HG03442 (cell line): ENCODE results near the gene CYB5R4.
"Not testable (repeated sequence)": the region's sequence is repeated elsewhere in the genome, so short reads cannot be mapped to it uniquely, and the experiment has no call there.

ENCODE experiments used
- ATAC-seq: cut with Tn5 transposase; IDR thresholded peaks from one replicate; pipeline ENCODE4 v1.9.1; 2021; ENCODE audit warnings: mild to moderate bottlenecking, moderate library complexity; ENCODE audit not compliant: unreplicated experiment

The CYB5R4 gene

GRCh38 chr6:83907623-83908390, 48.3 kb downstream of the CYB5R4 start:
- not testable (repeated sequence) for ATAC-seq

- ATAC-seq = no peak
These were observed 49.3 kb downstream of the CYB5R4 start for GRCh38 chr6:83908813-83909212.

- ATAC-seq = no peak
These were observed 51.8 kb downstream of the CYB5R4 start for GRCh38 chr6:83911278-83911677.

- ATAC-seq = no peak
These were observed 55.5 kb downstream of the CYB5R4 start for GRCh38 chr6:83914953-83915352.

GRCh38 chr6:83917001-83917400, 57.5 kb downstream of the CYB5R4 start:
- ATAC-seq = no peak

- no peak for ATAC-seq
These were observed 60.5 kb downstream of the CYB5R4 start for GRCh38 chr6:83920017-83920416.

- ATAC-seq = no peak
These were observed 61.8 kb downstream of the CYB5R4 start for GRCh38 chr6:83921315-83921714.

- ATAC-seq = no peak
These were observed 68.0 kb downstream of the CYB5R4 start for GRCh38 chr6:83927470-83927869.

GRCh38 chr6:83928286-83928685, 68.8 kb downstream of the CYB5R4 start:
- ATAC-seq = no peak

GRCh38 chr6:83946201-83946833, 86.8 kb downstream of the CYB5R4 start:
- not testable (repeated sequence) for ATAC-seq

GRCh38 chr6:83947983-83948382, 88.5 kb downstream of the CYB5R4 start:
- ATAC-seq = not testable (repeated sequence)

- ATAC-seq = no peak
These were observed 89.4 kb downstream of the CYB5R4 start for GRCh38 chr6:83948851-83949250.

GRCh38 chr6:83951423-83951822, 91.9 kb downstream of the CYB5R4 start:
- ATAC-seq = not testable (repeated sequence)

- ATAC-seq = no peak
These were observed 93.3 kb downstream of the CYB5R4 start for GRCh38 chr6:83952830-83953229.

GRCh38 chr6:83954371-83954770, 94.9 kb downstream of the CYB5R4 start:
- no peak for ATAC-seq

- no peak for ATAC-seq
These were observed 98.8 kb downstream of the CYB5R4 start for GRCh38 chr6:83958241-83958685.

GRCh38 chr6:83960664-83961063, 101.2 kb downstream of the CYB5R4 start:
- peak; percentile 27 for ATAC-seq

GRCh38 chr6:83962582-83962981, 103.1 kb downstream of the CYB5R4 start:
- ATAC-seq = peak; percentile 84

- ATAC-seq = no peak
These were observed 107.0 kb downstream of the CYB5R4 start for GRCh38 chr6:83966539-83966938.

GRCh38 chr6:83970582-83970981, 111.1 kb downstream of the CYB5R4 start:
- no peak for ATAC-seq

GRCh38 chr6:83974409-83975050, 115.0 kb downstream of the CYB5R4 start:
- no peak for ATAC-seq
